CD4-positive, alpha-beta T cell (primary cell): ENCODE results near the gene IQSEC1. TPM values are rescaled to one million over a fixed set of nuclear protein-coding genes. Genes with fewer than 3 reads are reported as not detected.

Source experiments
- ATAC-seq: fragments of 200-7000 bp; cut with Tn5 transposase; one replicate; pipeline ENCODE4 v1.10.0; 2022; ENCODE audit warnings: mild to moderate bottlenecking; ENCODE audit not compliant: poor library complexity
- CTCF ChIA-PET: fragments of 350-600 bp; sonication (Branson Sonifier 250); formaldehyde crosslinking; loops from one replicate; lab custom pipeline; 2021; ENCODE audit warnings: antibody characterized with exemption, inconsistent platforms; lab: Charles Lee
- POLR2A ChIA-PET: fragments of 350-600 bp; sonication (Branson Sonifier 250); formaldehyde crosslinking; loops from one replicate; lab custom pipeline; 2021; ENCODE audit warnings: antibody characterized with exemption, inconsistent platforms; lab: Charles Lee
- DNase-seq, 14 experiments: peaks; one replicate each; pipeline ENCODE4 v3.0.0-alpha.2; 2013 to 2020; ENCODE audit warnings: mixed read lengths in 2 of 14
- H3K27ac ChIP-seq, 2 donors: one replicate each; pipeline versions ENCODE4 v1.5.1 to v1.7.0; 2013; ENCODE audit warnings: low read length in 2 of 2, low read depth in 1 of 2, mild to moderate bottlenecking in 1 of 2
- H3K27me3 ChIP-seq, 2 experiments: 1 replicate in 1 of 2; 2 replicates in 1 of 2; pipeline versions ENCODE4 v1.6.1 to v1.7.0; 2013; ENCODE audit warnings: low read length in 2 of 2, control low read depth in 1 of 2, mild to moderate bottlenecking in 1 of 2, moderate library complexity in 1 of 2; ENCODE audit not compliant: insufficient read depth in 2 of 2, control insufficient read depth in 1 of 2
- H3K36me3 ChIP-seq: one replicate; pipeline ENCODE4 v1.6.1; 2013; ENCODE audit warnings: low read length, control low read depth; ENCODE audit not compliant: insufficient read depth
- H3K4me1 ChIP-seq: one replicate; pipeline ENCODE4 v1.6.1; 2013; ENCODE audit warnings: low read length, control low read depth; ENCODE audit not compliant: insufficient read depth
- H3K4me3 ChIP-seq: one replicate; pipeline ENCODE4 v1.5.1; 2013; ENCODE audit warnings: mild to moderate bottlenecking, low read length, moderate library complexity
- H3K9me3 ChIP-seq, 2 experiments: 1 replicate in 1 of 2; 2 replicates in 1 of 2; pipeline versions ENCODE4 v1.6.1 to v1.7.0; 2013; ENCODE audit warnings: low read length in 2 of 2, mild to moderate bottlenecking in 2 of 2, control low read depth in 1 of 2, moderate library complexity in 1 of 2; ENCODE audit not compliant: control insufficient read depth in 1 of 2, insufficient read depth in 1 of 2
- H3K27ac Mint-ChIP-seq: one replicate; pipeline ENCODE4 v1.8.0; 2020; ENCODE audit warnings: mixed read lengths
- H3K27me3 Mint-ChIP-seq: one replicate; pipeline ENCODE4 v1.8.0; 2021; ENCODE audit warnings: mixed read lengths
- H3K36me3 Mint-ChIP-seq: one replicate; pipeline ENCODE4 v1.8.0; 2021; ENCODE audit warnings: low read depth, mixed read lengths
- H3K4me1 Mint-ChIP-seq: one replicate; pipeline ENCODE4 v1.8.0; 2021; ENCODE audit warnings: low read depth, mixed read lengths
- H3K4me3 Mint-ChIP-seq: one replicate; pipeline ENCODE4 v1.8.0; 2020; ENCODE audit warnings: mild to moderate bottlenecking, mixed read lengths
- H3K9me3 Mint-ChIP-seq: one replicate; pipeline ENCODE4 v1.8.0; 2020; ENCODE audit warnings: mixed read lengths
- CTCF ChIP-seq: fragments of 200-600 bp; IDR thresholded peaks from one replicate; pipeline ENCODE4 v1.8.0; 2022; ENCODE audit warnings: antibody characterized with exemption, mild to moderate bottlenecking
- intact Hi-C, 2 experiments: fragments of 100-400 bp; cut with DNase I in 1 of 2; cut with micrococcal nuclease in 1 of 2; formaldehyde crosslinking; loops; one replicate each; pipeline versions ENCODE4 v1.15.1 to v1.9.0; 2023 to 2025; cut with DNase I, micrococcal nuclease
- total RNA-seq, 174 experiments: library from RNA in 2 of 174; stranded (reverse) in 2 of 174; gene quantifications; one replicate each; pipeline ENCODE4 v1.2.3 and lab custom pipeline; 2021 to 2026

The IQSEC1 gene
- total RNA-seq, 2 experiments from 2014 or later, result 102 to 108 TPM

DNA sequence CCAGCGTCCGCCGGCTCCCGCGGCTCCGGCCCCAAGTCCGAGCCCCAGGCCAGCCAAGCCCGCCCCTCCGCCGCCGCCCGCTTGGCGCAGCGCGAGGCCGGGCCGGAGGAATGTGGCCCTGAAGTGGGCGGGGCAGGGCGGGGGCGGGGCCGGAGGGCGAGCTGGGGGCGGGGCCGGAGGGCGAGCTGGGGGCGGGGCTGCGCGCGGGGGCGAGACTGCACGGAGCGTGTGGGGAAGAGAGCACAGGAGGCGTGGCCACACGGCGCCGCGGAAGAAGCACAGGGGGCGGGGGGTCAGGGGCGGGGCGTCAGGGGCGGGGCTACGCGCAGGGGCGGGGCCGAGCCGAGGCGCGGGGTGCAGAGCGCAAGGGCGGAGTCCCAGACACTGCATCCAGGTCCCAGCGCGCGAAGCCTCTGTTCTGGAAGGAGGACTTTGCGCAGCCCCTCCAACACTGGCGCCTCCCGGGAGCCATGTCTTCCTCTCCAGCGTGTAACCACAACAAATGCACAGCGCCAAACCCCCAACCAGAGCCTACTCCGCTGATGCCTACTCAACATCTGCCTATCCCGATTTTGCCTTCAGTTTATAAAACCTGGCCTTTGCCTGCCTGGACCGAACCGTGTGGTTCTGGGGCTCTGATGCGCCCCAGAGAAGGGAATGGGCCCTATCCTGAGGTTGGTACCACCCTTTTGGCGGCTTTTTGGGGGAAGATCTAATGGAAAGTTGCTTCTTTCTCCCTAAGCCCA lies 105.5 kb downstream of the IQSEC1 start:
- Mint-ChIP-seq H3K9me3 (no peaks in the 10 kb centered on the region), H3K4me3 (peak overlapping the region; percentile 80), H3K27ac (peak overlapping the region; percentile 67), H3K36me3 (peaks cover 28% of the 10 kb centered on the region), H3K27me3 (no peaks in the 10 kb centered on the region), H3K4me1 (peaks cover 78% of the 10 kb centered on the region)
- ChIA-PET CTCF (interaction anchor here (2.0 kb wide), 1 partner anchor 27 kb away, joined by 12 read pairs; no protein-coding TSS in a partner anchor), POLR2A (interaction anchor here (0.6 to 1.5 kb wide), 3 partner anchors 21 to 126 kb away, joined by 3 to 4 read pairs (median 3); partner anchors contain the start of gene RPL32)
- Histone ChIP-seq H3K4me1 (peaks cover 65% of the 10 kb centered on the region), H3K27me3 (no peaks in the 10 kb centered on the region), H3K27ac (no peak overlapping the region), H3K36me3 (peaks cover 7% of the 10 kb centered on the region), H3K4me3 (peak overlapping the region; percentile 47), H3K9me3 (no peaks in the 10 kb centered on the region)
- ATAC-seq, result peak; percentile 95
- TF ChIP-seq CTCF, result no peak
- intact Hi-C loops, result loop anchor here in 1 of 2 experiments (1.0 to 10.0 kb wide), 8 partner anchors 27 to 513 kb away; partner anchors contain the start of genes HDAC11, MKRN2, RAF1 and RPL32
- DNase-seq, result peak; percentile 82 to 97 (median 88)

GRCh38 chr3:12966847-12967605 lies 106.2 kb downstream of the IQSEC1 start:
- TF ChIP-seq CTCF, result no peak
- Histone ChIP-seq H3K27me3 (no peaks in the 10 kb centered on the region), H3K4me1 (peaks cover 68% of the 10 kb centered on the region), H3K36me3 (peaks cover 13% of the 10 kb centered on the region), H3K9me3 (no peaks in the 10 kb centered on the region), H3K4me3 (peak overlapping the region; percentile 7), H3K27ac (no peak overlapping the region)
- peaks cover 26% of the 10 kb centered on the region for H3K36me3 Mint-ChIP-seq
- peak in 3 of 14 experiments; percentile 11 to 25 (median 16) for DNase-seq
- CTCF ChIA-PET, result interaction anchor here (1.2 to 2.0 kb wide), 2 partner anchors 17 to 28 kb away, joined by 3 to 12 read pairs; no protein-coding TSS in a partner anchor
- intact Hi-C loops, result loop anchor here in 1 of 2 experiments (1.0 to 10.0 kb wide), 6 partner anchors 45 to 485 kb away; partner anchors contain the start of genes MKRN2, RAF1 and RPL32
- peak overlapping the region; percentile 56 for H3K27ac Mint-ChIP-seq
- H3K27me3 Mint-ChIP-seq, result no peaks in the 10 kb centered on the region
- H3K4me1 Mint-ChIP-seq, result peaks cover 85% of the 10 kb centered on the region
- H3K4me3 Mint-ChIP-seq, result peak overlapping the region; percentile 73
- H3K9me3 Mint-ChIP-seq, result no peaks in the 10 kb centered on the region
- POLR2A ChIA-PET, result interaction anchor here (0.6 to 1.5 kb wide), 6 partner anchors 22 to 126 kb away, joined by 3 to 4 read pairs (median 3); partner anchors contain the start of gene RPL32
- peak; percentile 17 for ATAC-seq
